ENCODE measurements around the gene LMNTD2.

LMNTD2 gene

GRCh38 chr11:586376-587316 lies 26.1 kb upstream of the LMNTD2 start:
- 96% methylated on average over 32 of the region's 32 CpGs for WGBS
- H3K36me3 ChIP-seq (ENCODE audit: insufficient read depth, low read length): peaks cover 75% of the 10 kb centered on the region
- H3K27ac ChIP-seq (ENCODE audit: low read depth, low read length): no peak overlapping the region

GRCh38 chr11:584287-584686 lies 23.7 kb upstream of the LMNTD2 start:
- Histone ChIP-seq H3K9me3 (ENCODE audit: insufficient read depth, low read depth, low read length) (no peaks in the 10 kb centered on the region), H3K4me3 (ENCODE audit: low read length) (no peak overlapping the region), H3K27ac (ENCODE audit: low read depth, low read length) (no peak overlapping the region), H3K27me3 (ENCODE audit: insufficient read depth, low read length) (no peaks in the 10 kb centered on the region), H3K9ac (ENCODE audit: low read depth, low read length) (no peak overlapping the region), H3K4me1 (ENCODE audit: insufficient read depth, low read length) (no peaks in the 10 kb centered on the region), H3K36me3 (ENCODE audit: insufficient read depth, low read length) (peaks cover 57% of the 10 kb centered on the region)
- 94% methylated on average over 10 of the region's 10 CpGs for WGBS

More at GRCh38 chr11:586376-587316, 26.1 kb upstream of the LMNTD2 start:
- Histone ChIP-seq H3K9ac (ENCODE audit: low read depth, low read length) (no peak overlapping the region), H3K4me1 (ENCODE audit: insufficient read depth, low read length) (no peaks in the 10 kb centered on the region), H3K9me3 (ENCODE audit: insufficient read depth, low read depth, low read length) (no peaks in the 10 kb centered on the region), H3K4me3 (ENCODE audit: low read length) (no peak overlapping the region), H3K27me3 (ENCODE audit: insufficient read depth, low read length) (no peaks in the 10 kb centered on the region)

GRCh38 chr11:581752-582151 lies 21.2 kb upstream of the LMNTD2 start:
- Histone ChIP-seq H3K4me1 (ENCODE audit: insufficient read depth, low read length) (no peaks in the 10 kb centered on the region), H3K36me3 (ENCODE audit: insufficient read depth, low read length) (peaks cover 39% of the 10 kb centered on the region), H3K4me3 (ENCODE audit: low read length) (no peak overlapping the region), H3K27me3 (ENCODE audit: insufficient read depth, low read length) (no peaks in the 10 kb centered on the region), H3K27ac (ENCODE audit: low read depth, low read length) (no peak overlapping the region), H3K9me3 (ENCODE audit: insufficient read depth, low read depth, low read length) (no peaks in the 10 kb centered on the region), H3K9ac (ENCODE audit: low read depth, low read length) (no peak overlapping the region)
- WGBS: 95% methylated on average over 17 of the region's 17 CpGs

GRCh38 chr11:581342-581741 lies 20.8 kb upstream of the LMNTD2 start:
- 97% methylated on average over 14 of the region's 14 CpGs for WGBS

GRCh38 chr11:579830-580601 lies 19.5 kb upstream of the LMNTD2 start:
- Histone ChIP-seq H3K4me1 (ENCODE audit: insufficient read depth, low read length) (no peaks in the 10 kb centered on the region; the same call in 1 of the 2 replicates), H3K9me3 (ENCODE audit: insufficient read depth, low read depth, low read length) (no peaks in the 10 kb centered on the region), H3K36me3 (ENCODE audit: insufficient read depth, low read length) (peaks cover 31% of the 10 kb centered on the region), H3K9ac (ENCODE audit: low read depth, low read length) (peak overlapping the region; percentile 30; the same call in 1 of the 2 replicates), H3K27ac (ENCODE audit: low read depth, low read length) (no peak overlapping the region), H3K27me3 (ENCODE audit: insufficient read depth, low read length) (peaks cover 6% of the 10 kb centered on the region), H3K4me3 (ENCODE audit: low read length) (no peak overlapping the region)
- 91% methylated on average over 20 of the region's 20 CpGs for WGBS

More at GRCh38 chr11:581342-581741, 20.8 kb upstream of the LMNTD2 start:
- no peaks in the 10 kb centered on the region for H3K27me3 ChIP-seq (ENCODE audit: insufficient read depth, low read length)
- no peaks in the 10 kb centered on the region for H3K4me1 ChIP-seq (ENCODE audit: insufficient read depth, low read length)
- H3K27ac ChIP-seq (ENCODE audit: low read depth, low read length): no peak overlapping the region
- peaks cover 35% of the 10 kb centered on the region for H3K36me3 ChIP-seq (ENCODE audit: insufficient read depth, low read length)
- H3K4me3 ChIP-seq (ENCODE audit: low read length): no peak overlapping the region
- no peak overlapping the region for H3K9ac ChIP-seq (ENCODE audit: low read depth, low read length)
- no peaks in the 10 kb centered on the region for H3K9me3 ChIP-seq (ENCODE audit: insufficient read depth, low read depth, low read length)

DNA sequence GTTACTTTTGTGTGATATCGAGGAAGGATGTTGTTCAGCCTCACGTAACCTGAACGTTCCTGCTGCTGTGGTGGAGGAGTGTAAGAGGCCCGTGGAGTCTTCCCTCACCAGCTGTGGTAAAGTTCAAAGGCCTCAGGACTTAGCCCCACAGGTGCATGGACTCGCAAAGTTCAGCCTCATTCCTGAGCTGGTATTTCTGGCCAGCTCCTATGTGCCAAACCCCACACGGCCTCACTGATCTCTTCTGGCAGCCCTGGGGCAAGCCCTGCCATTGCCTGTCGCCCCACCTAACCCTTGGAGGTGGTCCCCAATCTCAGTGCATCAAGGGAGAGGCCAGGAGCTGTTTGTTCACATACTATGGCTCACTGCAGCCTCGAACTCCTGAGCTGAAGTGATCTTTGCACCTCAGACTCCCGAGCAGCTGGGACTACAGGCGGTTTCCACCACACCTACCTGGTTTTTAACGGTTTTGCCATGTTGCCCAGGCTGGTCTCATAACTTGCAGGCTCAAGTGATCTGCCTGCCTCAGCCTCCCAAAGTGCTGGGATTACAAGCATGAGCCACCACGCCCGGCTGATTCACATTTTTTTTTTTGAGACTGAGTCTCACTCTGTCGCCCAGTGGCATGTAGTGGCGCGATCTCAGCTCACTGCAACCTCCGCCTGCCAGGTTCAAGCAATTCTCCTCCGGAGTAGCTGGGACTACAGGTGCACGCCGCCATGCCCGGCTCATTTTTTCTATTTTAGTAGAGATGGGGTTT lies 17.9 kb upstream of the LMNTD2 start:
- Histone ChIP-seq H3K36me3 (ENCODE audit: insufficient read depth, low read length) (peaks cover 24% of the 10 kb centered on the region), H3K4me3 (ENCODE audit: low read length) (peak overlapping the region; percentile 25), H3K4me1 (ENCODE audit: insufficient read depth, low read length) (peaks cover 5% of the 10 kb centered on the region; the same call in 1 of the 2 replicates), H3K27ac (ENCODE audit: low read depth, low read length) (no peak overlapping the region), H3K27me3 (ENCODE audit: insufficient read depth, low read length) (peaks cover 17% of the 10 kb centered on the region), H3K9ac (ENCODE audit: low read depth, low read length) (no peak overlapping the region), H3K9me3 (ENCODE audit: insufficient read depth, low read depth, low read length) (no peaks in the 10 kb centered on the region)
- WGBS: 94% methylated on average over 21 of the region's 21 CpGs

GRCh38 chr11:577611-577894 lies 17.0 kb upstream of the LMNTD2 start:
- peaks cover 5% of the 10 kb centered on the region; the same call in 1 of the 2 replicates for H3K4me1 ChIP-seq (ENCODE audit: insufficient read depth, low read length)
- H3K4me3 ChIP-seq (ENCODE audit: low read length): peak overlapping the region; percentile 97
- H3K36me3 ChIP-seq (ENCODE audit: insufficient read depth, low read length): peaks cover 17% of the 10 kb centered on the region
- H3K27me3 ChIP-seq (ENCODE audit: insufficient read depth, low read length): peaks cover 22% of the 10 kb centered on the region
- H3K9me3 ChIP-seq (ENCODE audit: insufficient read depth, low read depth, low read length): no peaks in the 10 kb centered on the region
- H3K27ac ChIP-seq (ENCODE audit: low read depth, low read length): no peak overlapping the region
- 81% methylated on average over 6 of the region's 6 CpGs for WGBS
- peak overlapping the region; percentile 84; the same call in 1 of the 2 replicates for H3K9ac ChIP-seq (ENCODE audit: low read depth, low read length)

- peak overlapping the region; percentile 84 for H3K9ac ChIP-seq (ENCODE audit: low read depth, low read length)
- H3K27ac ChIP-seq (ENCODE audit: low read depth, low read length): peak overlapping the region; percentile 67; the same call in 1 of the 2 replicates
- H3K27me3 ChIP-seq (ENCODE audit: insufficient read depth, low read length): peaks cover 22% of the 10 kb centered on the region
- peaks cover 5% of the 10 kb centered on the region; the same call in 1 of the 2 replicates for H3K4me1 ChIP-seq (ENCODE audit: insufficient read depth, low read length)
- 9% methylated on average over 42 of the region's 48 CpGs for WGBS
- H3K36me3 ChIP-seq (ENCODE audit: insufficient read depth, low read length): peaks cover 13% of the 10 kb centered on the region
- peak overlapping the region; percentile 97 for H3K4me3 ChIP-seq (ENCODE audit: low read length)
- H3K9me3 ChIP-seq (ENCODE audit: insufficient read depth, low read depth, low read length): no peaks in the 10 kb centered on the region
These were observed 16.5 kb upstream of the LMNTD2 start for GRCh38 chr11:576811-577610.

DNA sequence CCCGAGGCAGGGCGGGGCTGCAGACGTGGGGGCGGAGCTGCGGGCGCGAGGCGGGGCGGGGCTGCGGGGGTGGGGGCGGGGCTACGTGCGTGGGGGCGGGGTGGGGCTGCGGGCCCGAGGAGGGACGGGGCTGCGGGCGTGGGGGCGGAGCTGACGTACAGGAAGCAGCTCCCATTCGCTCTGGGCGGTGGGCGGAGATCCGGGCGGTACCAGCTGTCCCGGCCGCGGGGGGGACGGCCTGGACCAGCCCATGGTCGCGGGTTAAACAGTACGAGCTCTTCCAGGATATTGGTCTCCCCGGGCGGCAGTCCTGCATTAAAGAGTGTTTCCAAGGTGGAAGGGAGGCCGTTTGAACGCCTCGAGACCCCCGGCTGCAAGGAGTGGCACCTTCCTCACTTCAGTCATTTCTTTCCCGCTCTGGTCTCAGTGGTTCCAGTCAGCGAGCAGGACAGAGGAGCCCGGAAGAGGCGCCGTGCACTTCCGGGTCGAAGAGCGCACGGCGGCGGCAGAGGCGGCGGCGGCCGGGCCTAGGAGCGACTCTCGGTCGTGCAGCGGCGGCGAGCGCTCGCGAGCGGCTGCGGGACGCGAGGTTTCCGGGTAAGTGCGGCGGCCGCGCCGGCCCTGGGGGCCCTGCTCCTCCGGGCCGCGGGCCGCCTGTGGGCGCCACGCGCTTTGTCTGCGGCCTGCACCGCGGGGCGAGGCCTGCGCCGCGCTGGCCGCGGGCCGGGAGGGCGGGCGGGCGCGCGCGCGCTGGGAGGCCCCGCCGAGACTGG lies 15.6 kb upstream of the LMNTD2 start, which contains the start of gene PHRF1:
Gene PHRF1 (plus strand): TSS at position 475 of the 773 bp plus-strand sequence. CDS start 5,043 bp downstream, outside the sequence.
- H3K27ac ChIP-seq (ENCODE audit: low read depth, low read length): peak within 1 kb of the TSS; percentile 99
- no peaks in the 10 kb centered on the region for H3K9me3 ChIP-seq (ENCODE audit: insufficient read depth, low read depth, low read length)
- H3K36me3 ChIP-seq (ENCODE audit: insufficient read depth, low read length): peaks cover 6% of the 10 kb centered on the region; the same call in 1 of the 2 replicates
- H3K4me1 ChIP-seq (ENCODE audit: insufficient read depth, low read length): peaks cover 9% of the 10 kb centered on the region; the same call in 1 of the 2 replicates
- under 1% methylated on average over 80 of the region's 99 CpGs for WGBS
- H3K4me3 ChIP-seq (ENCODE audit: low read length): peak within 1 kb of the TSS; percentile 97
- H3K27me3 ChIP-seq (ENCODE audit: insufficient read depth, low read length): peaks cover 22% of the 10 kb centered on the region
- H3K9ac ChIP-seq (ENCODE audit: low read depth, low read length): peak within 1 kb of the TSS; percentile 100

All from HUES64 (cell line).